NCI-H1930 (cell line): ENCODE data around the gene SERTAD1.
"Not testable (repeated sequence)": the region's sequence is repeated elsewhere in the genome, so short reads cannot be mapped to it uniquely, and the experiment has no call there.

Source experiments
- DNase-seq, 2 experiments: peaks; one replicate each; lab custom pipeline; 2025; lab: John Stamatoyannopoulos, UW

SERTAD1 gene

DNA sequence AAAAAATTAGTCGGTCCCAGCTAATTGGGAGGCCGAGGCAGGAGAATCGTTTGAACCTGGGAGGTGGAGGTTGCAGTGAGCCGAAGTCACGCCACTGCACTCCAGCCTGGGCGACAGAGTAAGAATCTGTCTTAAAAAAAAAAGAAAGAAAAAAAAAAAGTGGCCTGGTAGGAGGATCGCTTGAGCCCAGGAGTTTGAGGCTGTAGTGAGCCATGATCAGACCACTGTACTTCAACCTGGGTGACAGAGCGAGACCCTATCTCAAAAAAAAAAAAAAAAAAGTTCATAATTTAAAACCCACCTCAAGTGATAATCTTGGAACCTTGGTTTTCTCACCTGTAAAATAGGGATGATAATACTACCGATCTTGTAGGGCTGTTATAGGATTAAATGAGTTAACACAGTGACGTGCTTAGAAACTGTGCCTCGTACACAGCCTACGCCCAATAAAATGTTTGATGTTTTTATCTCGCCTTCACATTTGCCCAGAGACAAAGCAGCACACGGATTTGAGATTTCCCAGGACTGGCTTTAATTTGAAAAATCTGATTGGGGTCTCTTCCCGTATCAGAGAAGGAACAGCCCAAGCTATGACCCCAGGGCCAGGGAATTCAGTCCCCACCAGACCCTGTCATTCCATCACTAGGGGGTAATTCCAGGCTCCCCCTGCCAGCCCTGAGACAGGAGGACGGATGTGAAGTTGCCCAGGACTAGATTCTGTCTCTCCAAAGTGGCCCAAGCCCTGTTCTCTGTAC, 3.6 kb downstream of the SERTAD1 start:
- no peak for DNase-seq

DNA sequence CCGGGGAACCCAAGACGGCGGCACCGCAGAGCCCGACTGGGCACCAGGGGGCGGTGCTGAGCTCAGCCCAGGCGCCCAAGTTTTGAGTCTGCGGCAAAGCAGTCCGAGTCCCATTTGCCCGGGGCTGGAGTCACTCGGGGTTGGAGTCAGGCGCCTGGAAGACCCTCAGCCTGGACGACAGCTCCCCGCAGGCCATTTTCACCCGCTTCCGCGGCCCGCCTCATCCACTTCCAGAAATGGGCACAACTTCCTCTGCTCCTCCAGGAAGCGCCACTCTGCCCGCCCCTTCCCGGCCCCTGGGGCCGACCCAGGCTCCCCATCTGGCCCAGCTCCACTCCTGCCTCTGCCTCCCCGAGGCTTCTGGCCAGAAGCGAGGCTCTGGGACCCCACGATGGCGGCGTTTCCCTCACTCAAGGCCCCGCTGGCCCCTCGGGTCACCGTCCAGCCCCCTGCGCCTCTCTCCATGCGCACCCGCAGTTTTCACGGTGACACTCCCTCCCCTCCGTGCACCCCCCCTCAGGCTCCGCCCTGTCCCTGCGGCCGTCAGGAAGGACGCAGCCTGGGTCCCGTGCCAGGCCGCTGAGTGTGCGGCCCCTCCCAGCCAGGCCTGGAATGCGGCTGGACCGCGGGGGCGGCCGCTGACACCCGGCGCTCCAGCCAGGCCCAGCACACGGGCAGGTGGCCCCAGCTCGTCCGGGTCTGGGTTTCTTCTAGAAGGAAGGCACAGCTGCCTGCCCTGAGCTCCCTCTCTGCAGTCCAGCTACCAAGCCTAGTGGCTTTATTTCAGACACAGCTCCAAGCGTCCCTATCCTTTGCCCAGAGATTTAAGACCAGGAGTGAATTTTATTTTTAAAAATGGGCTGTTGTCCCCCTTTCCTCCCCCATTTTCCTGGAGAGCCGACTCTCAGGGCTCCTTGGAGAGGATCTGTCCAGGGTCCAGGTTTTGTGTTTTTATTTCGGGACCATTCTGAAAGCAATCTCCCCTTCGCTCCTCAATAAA, 4.7 kb downstream of the SERTAD1 start:
- peak; percentile 68 to 79 for DNase-seq

DNA sequence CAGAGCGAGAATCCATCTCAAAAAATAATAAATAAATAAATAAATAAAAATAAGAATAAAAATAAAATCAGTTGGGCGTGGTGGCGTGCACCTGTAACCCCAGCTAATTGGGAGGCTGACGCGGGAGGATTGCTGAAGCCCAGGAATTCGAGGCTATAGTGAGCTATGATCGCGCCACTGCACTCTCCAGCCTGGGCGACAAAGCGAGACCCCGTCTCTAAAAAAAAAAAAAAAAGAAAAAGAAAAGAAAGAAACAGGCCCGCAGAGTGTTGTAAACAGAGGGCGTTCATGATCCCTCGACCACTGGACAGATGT, 5.4 kb downstream of the SERTAD1 start:
- DNase-seq: no peak

DNA sequence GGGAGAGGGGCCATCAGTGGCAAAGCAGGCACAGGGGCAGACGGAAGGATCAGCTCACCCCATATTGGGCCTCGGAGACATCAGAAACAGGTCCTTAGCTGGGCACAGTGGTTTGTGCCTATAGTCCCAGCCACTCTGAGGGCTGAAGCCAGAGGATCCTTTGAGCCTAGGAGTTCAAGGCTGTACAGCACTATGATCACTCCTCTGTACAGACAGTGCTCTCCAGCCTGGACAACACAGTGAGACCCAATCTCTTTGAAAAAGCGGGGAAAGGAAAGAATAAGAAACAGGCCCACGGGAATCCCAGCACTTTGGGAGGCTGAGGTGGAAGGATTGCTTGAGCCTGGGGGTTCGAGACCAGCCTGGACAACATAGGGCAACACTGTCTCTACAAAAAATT, 6.0 kb downstream of the SERTAD1 start:
- DNase-seq: no peak

DNA sequence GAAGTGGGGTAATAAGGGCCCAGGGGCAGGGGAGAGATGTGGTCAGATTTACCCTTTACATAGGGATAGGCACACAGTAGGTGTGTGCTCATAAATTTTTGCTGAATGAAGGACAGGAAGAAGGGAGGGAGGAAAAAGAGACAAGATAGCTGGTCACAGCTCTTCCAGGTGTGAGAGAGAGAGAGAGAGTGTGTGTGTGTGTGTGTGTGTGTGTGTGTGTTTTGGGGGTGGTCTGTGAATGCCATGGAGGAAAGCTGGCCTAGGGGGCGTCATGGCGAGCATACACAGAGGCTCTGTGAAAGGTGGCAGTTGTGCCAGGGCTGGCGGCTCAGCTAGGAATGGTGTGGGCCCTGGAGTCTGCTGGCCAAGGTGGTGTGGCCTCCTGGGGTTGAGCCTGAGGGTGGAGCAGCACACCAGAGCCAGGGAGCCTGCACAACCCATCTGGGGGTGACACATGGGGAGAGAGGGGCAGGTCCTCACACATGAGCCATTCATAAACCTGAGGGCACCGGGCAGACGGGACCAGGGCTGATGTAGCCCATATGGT, 6.7 kb downstream of the SERTAD1 start:
- DNase-seq: no peak

DNA sequence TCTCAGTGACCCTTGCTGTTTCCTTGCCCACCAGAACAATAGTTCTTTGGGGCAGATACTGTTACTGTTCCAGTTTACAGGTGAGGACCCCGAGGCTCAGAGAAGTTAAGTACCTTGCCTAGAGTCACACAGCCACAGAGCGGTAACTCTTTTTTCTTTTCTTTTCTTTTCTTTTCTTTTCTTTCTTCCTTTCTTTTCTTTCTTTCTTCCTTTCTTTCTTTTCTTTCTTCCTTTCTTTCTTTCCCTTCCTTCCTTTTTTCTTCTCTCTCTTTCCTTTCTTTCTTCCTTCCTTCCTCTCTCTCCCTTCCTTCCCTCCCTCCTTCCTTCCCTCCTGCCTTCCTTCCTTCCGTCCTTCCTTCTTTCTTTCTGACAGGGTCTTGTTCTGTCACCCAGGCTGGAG, 7.8 kb downstream of the SERTAD1 start:
- DNase-seq: no peak

DNA sequence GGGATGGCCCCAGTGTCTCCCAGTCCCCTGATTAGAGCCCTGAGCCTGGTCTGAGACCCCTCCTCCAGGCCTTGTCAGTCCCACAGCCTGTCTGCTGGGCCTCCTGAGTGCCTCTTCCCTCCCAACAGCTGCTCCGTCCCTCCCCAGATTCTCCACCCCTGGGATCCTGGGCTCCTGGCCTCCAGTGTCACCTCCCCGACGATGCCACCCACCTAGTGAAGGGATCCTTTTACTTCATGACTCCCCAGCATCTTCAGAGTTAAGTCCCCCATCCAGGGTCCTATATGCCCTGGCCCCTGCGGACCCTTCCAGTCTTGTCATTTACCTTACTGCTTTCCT, 8.2 kb downstream of the SERTAD1 start:
- no peak for DNase-seq

DNA sequence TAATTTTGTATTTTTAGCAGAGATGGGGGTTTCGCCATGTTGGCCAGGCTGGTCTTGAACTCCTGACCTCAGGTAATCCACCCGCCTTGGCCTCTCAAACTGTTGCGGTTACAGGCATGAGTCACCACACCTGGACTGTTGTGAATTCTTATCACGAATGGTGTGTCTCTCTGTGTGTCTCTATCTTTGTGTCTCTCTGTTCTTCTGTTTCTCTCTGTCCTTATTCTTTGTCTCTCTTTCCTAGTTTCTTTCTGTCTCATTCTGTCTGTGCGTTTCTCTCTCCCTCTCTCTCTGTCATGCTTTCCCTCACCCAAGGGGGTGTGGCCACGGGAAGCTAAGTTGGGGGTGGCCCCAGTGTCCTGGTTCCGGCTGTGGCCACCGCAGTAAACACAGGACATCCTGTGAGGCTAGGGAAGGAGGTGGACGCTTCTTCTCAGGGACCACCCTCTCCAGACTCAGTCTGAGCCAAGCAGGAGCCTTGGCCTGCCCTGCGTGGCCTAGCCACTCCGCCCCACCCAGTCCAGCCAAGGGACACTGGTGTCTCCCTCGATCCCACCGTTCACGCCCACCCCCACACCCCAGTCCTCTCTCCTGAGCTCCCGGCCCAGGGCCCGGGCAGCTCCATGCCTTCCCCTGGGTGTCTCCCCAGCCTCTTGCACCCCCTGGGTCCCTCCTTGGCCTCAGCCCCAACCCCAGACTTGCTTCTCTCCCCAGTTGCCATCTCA, 8.7 kb downstream of the SERTAD1 start:
- DNase-seq: no peak

DNA sequence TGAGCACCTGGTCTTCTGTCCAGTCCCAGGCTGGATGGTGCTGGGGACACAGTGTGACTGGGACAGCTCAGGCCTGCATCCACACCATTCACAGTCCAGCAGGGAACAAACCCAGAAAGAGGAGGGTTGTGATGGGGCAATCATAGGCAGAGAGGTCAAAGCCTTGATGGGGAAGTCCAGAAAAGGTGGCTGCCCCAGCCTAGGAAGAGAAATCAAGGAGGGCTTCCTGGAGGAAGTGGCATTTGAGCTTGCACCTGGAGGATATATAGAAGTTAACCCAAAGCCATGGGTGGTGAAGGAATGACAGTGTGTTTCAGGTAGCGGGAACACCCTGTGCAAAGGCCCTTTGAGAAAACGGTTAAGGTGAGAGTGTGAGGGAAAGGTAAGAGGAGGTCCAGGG, 10.0 kb downstream of the SERTAD1 start:
- DNase-seq: no peak

DNA sequence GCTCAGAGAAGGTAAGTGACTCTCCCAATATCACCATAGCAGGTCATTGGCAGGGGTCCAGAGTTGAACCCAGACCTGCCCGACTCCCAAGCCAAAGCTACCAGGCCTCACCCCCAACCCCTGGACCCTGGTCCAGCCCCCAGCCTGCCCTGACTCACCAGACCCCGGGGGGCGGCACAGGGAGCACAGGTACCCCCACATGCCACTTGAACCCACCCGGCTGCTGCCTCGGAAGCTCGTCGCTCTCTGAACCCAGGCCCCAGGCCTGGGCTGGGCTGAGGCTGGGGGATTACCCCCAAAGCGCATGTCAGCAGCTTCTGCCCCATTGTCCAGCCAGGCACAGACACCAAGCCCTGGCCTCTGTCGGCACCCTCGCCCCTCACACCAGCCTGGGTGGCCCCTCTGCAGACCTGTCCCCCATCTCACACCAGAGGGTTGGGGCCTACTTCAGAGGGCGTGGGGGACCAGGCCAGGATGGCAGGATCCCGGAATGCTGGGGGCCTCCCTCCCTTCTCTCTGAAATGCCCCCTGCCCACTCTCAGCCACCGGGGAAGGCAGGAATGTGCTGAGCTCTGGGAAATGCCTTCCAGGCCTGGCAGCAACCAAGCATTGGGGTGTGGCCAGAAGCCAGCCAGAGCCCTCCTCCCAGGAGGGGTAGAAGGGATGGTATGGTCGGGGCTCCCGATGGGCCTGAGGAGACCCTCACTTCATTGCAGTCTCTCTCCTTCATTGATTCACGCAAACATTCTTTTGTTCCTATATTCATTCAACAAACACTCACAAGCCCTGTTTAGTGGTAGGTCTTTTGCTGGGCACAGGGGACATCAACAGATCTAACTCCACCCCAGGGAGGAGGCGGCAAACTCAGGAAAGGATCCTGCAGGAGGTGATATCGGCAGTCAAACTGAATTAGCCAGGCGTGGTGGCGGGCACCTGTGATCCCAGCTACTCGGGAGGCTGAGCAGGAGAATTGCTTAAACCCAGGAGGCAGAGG, 11.0 kb downstream of the SERTAD1 start:
- no peak for DNase-seq

DNA sequence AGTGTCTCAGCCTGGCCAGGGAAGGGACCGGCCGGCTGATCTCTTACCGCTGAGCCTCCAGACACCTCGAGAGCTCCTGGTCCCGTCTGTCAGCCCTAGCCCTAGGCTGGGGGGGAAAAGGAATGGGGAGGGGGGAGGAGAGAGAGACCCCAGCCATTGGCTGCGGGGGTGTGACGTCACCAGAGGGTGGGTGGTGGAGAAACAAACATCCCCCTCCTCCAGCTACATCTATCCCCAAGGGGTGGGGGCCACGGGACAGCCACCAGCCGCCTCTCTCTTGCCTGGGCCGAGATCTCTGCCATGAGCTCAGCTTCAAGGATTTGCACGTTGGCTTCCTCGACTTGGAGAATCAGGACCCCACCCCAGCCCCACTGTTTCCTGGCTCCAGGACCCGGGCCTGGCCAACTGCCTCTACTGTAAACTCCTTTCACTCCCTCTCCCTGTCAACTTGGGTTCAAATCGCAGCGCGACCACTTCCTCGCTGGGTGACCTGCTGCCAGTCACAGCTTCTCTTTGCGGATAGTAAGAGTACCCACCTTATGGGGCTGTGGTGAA, 12.4 kb downstream of the SERTAD1 start, which contains the start of gene PRX:
Gene PRX, minus strand, starts transcription at position 88 of the 555 bp plus-strand sequence. CDS start 5,446 bp downstream, outside the sequence.
- no peak for DNase-seq

DNA sequence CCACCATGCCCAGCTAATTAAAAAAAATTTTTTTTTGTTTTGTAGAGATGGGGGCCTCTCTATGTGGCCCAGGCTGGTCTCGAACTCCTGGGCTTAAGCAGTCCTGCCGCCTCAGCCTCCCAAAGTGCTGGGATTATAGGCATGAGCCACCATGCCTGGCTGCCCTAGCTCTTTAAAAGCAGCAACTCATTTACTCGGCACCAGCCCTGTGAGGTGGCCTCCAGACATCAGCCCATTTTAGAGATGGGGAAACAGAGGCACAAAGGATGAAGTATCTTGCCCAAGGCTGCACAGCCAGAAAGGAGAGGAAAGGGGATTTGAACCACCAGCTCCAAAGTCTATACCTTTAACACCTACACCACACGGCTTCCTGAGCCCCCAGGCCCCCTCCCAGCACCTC, 12.9 kb downstream of the SERTAD1 start:
- DNase-seq: no peak

DNA sequence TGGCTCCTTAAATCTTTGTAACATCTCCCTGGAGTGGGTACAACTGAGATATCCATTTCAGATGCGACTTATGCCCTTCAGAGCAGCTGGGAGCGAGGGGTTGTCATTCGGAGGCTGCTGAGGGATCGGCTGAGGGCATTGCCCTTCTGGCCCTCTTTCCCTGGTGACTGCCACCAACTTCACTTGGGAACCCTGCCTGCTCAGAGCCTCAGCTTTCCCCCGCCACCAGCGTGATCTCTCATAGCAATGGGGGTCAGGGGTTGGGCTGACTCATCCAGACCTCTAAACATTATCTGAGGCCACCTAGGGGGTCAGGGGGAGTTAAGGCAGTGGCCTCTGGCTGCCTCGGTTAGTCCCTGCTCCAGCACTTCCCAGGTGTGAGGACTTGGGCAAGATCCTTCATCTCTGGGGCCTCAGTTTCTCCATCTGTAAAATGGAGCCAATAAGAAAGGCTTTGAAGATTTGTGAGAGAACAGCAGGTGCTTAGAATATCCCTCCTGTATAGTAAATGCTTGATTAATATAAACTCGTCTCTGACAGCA, 13.8 kb downstream of the SERTAD1 start:
- no peak for DNase-seq

DNA sequence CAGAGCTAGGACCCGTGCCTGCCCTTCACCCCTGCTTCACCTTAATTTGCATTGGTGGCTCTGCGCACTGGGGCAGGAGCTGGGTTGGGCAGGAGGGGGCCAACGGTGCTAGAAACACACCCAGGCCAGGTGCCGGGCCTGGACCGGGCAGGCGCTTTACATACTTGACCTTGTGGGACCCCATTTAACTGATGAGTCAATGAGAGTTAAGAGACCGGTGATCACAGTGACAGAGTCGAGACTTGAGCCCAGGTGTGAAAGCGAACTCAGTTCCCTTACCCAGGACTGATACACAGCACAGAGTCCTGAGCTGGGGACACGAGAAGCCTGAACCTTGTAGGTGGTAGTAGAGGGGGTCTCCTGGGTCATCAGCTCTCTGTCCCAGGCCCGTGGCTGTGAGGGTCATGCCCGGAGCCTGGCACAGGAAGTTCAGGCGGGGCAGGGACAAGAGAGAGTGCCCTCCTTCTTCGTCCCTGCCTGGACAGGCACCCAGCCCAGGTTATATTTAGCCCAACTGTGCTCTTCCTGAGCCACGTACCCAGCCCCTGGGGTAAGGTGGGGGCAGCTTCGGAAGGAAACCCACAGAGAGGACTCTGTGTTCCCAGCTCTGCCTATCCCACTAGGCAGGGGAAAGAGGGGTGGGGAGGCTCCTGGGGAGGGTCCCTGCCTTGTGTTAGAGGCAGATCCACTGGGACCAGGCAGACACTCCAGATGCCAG, 14.5 kb downstream of the SERTAD1 start:
- DNase-seq: no peak

DNA sequence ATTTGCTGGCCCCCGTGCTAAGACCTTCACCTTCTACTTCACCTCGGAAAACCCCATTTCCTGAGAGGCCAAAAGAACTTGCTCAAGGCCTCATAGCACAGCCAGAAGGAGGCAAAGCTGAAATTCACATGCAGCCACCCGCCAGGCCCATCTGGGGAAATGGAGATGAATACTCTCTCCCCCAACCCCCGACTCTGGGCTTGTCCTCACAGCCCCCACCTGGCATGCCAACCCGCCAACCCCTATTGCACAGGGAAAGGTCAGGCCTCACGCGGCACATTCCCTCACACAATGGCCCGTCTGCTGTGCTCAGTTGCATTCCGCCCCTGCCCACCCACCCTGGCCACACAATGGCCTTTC, 15.8 kb downstream of the SERTAD1 start:
- DNase-seq: no peak

DNA sequence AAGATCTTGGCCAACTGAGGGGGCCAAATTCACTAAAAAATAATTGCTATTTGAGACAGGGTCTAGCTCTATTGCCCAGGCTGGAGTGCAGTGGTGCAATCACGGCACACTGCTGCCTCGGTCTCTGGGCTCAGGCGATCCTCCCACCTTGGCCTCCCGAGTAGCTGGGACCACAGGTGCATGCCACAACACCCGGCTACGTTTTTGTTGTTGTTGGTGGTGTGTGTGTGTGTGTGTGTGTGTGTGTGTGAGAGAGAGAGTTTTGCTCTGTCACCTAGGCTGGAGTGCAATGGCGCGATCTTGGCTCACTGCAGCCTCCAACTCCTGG, 17.2 kb downstream of the SERTAD1 start:
- not testable (repeated sequence) for DNase-seq

DNA sequence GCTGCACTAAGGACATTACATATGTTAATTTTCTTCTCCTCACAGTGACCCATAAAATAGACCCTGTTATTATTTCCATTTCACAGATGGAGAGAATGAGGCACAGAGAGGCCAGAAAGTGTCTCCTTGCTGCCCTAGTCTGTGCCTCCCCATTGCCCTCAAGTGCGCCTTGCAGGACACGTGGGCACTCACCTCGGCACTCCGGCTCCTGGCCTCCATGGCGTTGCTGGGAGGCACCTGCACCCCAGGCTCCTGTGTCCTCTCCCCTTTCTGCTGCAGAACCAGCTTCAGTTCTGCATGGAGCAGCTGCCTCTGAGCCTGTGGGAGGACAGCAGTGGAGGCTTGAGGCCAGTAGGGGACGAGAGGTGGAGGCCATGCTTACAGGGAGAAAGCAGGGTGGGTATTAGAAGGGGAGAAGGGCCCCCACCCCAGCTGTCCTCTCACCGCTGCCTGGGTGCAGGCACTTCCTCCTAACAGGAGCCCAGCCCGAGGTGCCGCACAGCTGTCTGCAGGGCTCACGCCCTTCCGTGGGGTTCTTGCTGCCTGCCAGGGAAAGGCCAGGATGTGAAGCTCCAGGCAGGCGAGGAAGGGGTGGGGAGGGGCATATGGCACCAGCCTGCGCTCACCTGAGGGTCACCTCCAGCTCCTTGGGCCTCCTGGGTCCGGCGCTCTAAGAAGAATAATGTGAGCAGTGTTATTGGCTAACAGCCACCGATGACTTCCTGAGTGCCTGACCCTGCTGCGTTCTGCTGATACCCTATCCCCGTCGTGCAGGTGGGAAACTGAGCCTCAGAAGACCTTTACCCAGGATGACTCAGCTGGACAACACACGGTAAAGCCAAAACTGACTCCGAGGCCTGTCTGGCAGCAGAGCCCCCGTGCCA, 17.8 kb downstream of the SERTAD1 start:
- DNase-seq: no peak

DNA sequence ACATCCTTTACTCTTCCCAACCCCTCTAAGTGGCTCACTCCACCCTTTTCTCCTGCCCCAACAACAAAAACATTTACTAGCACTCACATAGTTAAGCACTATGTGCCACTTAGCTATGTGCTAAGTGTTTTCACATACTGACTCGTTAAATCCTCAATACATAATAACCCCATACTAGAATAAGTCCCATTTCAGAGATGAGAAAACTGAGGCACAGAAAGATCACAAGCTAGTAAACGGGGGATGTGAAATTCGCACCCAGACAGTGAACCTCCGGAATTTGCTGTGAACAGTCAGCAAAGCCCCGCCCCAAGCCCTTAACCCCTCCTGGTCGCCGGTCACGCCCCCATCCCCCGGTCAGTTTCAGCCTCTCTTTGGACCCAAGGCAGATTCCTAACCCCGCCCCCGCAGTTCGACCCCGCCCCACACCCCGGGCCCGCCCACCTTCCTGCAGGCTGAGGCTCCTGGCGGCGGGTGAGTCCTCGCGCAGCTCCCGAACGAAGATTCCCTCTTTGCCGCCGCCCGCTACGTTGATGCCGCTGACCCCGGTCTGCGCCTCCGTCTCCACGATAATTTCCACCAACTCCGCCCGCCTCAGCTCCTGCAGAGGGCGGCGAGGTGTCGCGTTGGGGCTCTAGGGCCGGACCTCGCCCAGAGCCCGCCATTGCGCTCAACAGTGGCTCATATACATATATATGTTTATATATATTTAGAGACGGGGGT, 22.4 kb downstream of the SERTAD1 start:
- peak; percentile 59 to 71 for DNase-seq
